T1000 (cell line): ENCODE results near the gene PAX7.
"Not testable (repeated sequence)": the region's sequence is repeated elsewhere in the genome, so short reads cannot be mapped to it uniquely, and the experiment has no call there.

Experiments
- DNase-seq: peaks from one replicate; lab custom pipeline; 2025; ENCODE audit warnings: mixed read lengths; lab: John Stamatoyannopoulos, UW

Gene PAX7

DNA sequence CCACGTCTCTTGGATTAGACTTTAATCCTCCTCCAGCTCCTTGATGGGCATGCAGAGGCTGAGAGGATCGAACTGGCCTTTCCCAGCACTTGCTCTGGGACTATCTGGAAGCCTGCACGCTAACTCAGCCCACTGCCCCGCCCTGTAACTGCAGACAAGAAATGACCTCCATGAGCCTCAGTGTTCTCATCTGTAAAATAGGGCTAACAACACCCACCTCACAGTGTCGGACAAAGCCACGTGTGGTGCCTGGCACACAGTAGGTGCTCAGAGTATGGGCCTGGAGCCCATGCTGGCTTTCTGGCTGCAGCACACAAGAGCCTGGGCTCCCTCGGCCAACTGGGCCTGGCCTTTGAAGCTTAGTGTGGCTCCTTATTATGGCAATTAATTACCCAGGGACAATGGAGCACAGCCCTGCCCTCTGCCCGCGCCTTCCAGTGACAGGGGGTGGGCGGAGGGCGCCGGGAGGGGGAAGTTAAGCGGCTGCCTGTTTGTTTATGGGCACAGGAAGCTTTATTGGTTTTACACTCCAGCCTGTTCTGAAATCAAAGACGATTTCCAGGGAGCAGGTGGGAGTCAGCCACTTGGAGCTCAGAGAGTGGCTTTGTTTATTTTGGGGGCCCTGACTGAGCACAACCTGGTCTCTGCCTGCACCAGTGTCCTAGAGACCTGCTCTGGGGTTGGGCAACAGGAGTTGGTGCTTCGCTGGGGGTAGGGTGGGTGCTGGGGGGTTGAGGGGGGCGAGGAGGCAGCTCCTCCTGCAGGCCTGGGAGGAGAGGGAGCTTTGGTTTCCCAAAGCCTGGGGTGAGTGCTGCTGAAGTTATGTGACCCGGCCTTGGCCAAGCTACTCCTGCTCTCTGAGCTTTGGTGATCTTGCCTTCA, 31.0 kb downstream of the PAX7 start:
- DNase-seq = no peak

- no peak for DNase-seq
Observed at GRCh38 chr1:18662286-18662639, 31.6 kb downstream of the PAX7 start.

DNA sequence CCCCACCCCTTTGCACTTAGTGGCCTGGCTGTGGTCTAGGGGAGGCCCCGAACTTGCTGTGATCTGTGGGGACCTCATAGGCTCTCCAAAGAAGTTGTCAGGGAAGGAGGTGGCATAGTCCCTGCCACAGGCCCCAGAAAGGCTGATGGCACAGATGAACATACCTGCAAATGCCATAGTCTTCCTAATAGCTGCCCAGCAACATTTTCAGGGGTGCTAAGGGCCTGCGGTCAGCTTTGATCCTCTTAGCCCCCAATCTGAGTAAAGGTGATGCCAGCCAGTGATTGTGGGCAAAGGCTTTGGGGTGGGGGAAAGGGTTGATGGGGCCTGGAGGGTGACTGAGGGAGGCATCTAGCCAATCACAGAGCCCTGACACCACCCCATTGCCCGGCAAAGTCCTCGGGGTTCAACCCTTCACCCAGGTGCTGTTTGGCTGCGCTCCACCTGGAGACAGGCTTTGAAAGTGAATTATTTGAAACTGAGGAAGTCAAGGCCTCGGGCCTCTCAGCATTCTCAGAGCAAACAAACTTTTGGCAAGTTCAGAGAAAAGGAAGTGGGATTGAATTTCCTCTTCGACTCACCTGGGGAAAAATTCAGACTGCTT, 35.8 kb downstream of the PAX7 start:
- DNase-seq = no peak

- DNase-seq = no peak
Observed at GRCh38 chr1:18667333-18667732, 36.7 kb downstream of the PAX7 start.

- no peak for DNase-seq
Observed at GRCh38 chr1:18668046-18668445, 37.4 kb downstream of the PAX7 start.

DNA sequence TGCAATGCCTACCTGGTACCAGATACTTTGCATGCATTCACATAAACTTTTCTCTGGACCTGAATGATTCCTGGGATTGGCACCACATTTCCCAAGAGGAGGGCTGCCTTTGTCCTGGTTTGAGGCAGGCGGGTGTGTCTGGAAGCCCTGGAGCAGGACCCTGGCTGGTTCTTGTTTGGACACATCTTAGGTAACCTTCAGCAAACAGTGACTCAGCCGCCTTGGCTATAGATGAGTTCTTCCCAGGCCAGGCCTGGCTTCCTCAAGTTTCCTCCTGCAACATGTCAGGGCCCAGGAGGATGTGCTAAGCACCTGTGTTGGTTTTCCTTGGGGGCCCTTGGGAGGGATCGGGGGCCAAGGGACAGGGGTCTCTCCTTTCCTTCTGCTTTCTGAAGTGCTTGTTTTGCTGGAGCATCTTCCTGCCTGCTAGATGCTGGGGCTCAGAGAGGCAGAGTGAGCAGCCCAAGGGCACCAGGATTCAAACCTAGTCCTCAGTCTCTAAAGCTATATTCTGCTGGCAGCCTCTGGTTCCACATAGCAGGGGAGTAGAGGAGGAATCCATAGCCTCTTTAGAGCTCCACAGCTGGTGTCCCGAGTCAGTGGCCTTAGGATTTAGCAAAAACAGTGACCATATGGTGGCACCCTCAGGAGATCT, 38.2 kb downstream of the PAX7 start:
- DNase-seq = no peak

DNA sequence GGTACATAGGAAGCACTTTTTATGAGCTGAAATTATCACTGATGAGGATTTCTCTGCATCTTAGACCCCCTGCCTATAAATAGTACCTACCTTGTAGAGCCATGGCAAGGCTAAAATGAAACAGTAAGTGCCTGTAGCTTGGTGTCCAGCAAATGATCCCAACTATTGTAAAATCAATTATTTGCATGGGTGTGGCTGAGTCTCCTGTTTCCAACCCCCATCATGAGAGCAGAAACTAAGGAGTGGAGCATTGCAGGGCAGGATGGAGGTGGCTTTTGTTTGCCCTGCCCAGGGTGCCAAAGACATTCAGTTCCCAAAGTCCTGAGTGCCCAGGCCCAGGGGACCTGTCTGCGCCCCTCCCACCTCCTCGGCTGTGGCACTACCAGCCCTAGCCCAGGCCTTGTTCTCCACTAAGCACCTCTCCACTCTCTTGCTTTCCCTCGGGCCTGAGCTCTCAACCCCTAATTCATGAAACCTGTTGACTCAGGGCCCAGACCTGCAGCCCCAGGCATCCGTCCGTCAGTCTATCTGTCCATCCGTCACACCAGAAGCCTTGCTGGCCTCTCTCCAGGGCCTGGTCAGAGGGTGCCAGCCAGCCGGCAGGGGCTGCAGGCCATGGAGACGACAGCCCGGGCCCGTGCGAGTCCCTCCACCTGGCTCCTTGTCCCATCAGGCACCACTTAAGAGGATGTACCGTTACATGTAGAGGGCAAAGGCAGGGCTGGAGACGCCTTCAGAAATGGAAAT, 39.6 kb downstream of the PAX7 start:
- DNase-seq = no peak

DNA sequence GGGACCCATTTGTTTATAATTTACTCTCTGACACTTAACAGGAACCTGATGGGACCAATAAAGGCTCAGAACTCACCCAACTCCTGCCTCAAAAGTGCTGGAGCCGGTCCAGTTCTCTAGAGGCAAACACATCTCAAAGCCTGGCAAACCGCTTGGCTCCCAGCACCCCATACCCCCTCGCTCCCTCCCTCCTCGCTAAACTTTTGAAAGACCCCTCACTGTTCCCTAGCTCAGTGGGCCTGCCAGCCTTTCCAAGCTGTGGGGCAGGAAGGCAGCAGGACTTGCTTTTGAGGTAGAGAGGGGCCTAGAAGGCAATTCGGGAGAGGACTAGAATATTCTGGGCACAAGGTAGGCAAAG, 40.2 kb downstream of the PAX7 start:
- DNase-seq = no peak

DNA sequence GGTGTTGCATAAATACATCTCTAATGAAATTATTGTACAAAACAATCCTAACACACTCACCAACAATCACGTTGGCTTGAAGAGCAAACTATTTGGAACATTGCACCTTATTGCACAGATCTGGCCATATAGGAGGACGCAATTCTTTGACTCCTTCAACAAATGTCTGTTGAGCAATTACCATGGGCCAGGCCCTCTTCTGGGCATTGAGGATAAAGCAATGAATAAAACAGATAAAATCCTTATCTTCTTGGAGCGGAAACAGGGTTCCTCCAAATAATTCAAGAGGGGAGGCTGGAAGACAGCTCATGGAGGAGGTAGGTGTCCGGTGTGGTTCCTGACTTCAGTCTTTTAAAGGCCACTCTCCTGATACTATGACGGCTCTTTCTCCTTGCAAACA, 43.3 kb downstream of the PAX7 start:
- no peak for DNase-seq

GRCh38 chr1:18676332-18676781, 45.7 kb downstream of the PAX7 start:
- no peak for DNase-seq

- no peak for DNase-seq
Observed at GRCh38 chr1:18681423-18681835, 50.8 kb downstream of the PAX7 start.

- no peak for DNase-seq
Observed at GRCh38 chr1:18682375-18682774, 51.7 kb downstream of the PAX7 start.

DNA sequence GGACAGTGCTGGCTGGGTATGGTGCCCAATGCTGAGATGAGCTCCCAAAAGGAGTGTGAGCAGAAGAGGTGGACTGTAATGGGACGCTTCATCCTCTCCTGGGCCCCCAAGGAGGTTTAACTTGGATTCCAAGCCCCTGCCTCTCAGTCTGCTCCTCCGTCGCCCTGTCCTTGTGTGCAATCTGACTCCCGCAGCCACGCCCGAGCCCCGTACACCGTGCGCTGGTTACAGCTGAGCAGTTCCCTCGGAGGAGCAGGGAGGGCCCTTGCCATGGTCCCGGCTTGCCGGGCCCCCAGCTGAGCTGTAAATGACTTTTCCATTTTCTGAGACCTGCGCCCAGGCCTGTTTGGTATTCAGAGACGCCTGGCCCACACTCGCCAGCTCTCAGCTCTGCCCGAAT, 53.7 kb downstream of the PAX7 start:
- DNase-seq = no peak

- no peak for DNase-seq
Observed at GRCh38 chr1:18686540-18686939, 55.9 kb downstream of the PAX7 start.

GRCh38 chr1:18687273-18687672, 56.6 kb downstream of the PAX7 start:
- DNase-seq = no peak

DNA sequence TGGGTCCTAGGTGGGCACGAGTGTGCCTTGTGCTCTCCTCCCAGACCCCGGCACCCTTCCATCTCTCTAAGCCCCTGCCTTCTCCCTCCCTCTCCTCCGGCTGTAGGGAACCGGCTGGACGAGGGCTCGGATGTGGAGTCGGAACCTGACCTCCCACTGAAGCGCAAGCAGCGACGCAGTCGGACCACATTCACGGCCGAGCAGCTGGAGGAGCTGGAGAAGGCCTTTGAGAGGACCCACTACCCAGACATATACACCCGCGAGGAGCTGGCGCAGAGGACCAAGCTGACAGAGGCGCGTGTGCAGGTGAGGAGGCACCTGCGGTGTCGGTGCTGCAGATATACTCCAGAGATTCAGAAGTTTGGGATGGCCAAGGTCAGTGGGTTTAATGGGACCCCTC, 61.0 kb downstream of the PAX7 start:
- no peak for DNase-seq

DNA sequence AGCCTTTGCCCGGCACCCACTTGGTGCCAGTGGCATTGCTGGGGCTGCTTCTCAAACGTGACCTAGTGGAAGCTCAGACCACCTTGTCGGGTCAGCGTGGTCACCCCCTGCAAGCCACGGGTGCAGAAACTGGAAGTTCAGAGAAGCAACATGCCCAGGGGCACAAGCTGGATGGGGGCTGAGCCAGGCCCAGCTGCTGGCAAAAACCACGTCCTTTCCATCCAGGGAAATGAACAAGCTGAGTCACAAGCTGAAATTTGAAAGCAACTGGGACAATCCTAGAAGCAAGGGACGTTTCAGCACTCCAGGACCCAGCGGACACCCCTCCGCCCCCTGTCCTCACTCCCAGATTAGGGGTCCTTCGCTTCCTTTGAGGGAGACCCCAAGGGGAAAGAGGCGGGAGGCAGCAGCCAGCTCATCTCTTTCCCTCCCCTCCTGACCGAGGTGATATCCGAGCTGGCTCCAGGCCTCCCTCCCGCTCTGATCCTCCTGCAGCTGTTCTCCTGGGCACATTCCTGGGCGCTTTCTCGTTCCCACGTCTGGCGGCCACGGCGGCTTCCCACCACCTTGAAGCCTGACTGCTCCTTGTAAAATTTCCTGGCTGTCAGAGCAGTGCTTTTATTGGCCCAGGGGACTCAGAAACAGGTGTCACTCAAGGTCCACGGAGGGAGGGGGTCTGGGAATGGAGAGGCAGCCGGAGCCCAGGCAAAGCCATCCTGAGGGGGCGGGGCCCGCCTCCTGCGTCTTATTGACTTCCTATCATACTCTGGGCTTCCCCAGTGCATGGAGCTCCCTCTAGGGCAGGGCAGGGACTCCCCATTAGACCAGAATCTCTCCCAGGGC, 62.8 kb downstream of the PAX7 start:
- no peak for DNase-seq

GRCh38 chr1:18694289-18694688, 63.6 kb downstream of the PAX7 start:
- DNase-seq = not testable (repeated sequence)

DNA sequence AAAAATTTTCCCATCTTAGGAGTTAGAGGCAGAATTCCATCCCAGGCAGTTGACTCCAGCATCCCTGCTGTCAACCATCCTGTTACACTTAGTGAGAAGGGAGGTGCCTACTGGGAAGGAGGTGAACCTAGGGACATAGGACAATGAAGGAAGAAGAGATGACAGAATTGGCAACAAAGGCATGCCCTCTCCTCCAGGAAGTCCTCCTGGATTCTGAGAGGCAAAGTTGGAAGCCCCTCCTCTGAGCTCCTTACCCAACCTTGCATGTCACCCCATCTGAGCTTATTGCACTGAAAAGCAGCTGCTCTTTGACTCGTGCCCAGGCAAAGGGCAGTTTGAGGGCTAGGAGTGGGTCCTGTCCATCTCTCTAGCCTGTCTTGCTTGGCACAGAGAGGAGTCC, 66.9 kb downstream of the PAX7 start:
- DNase-seq = no peak

GRCh38 chr1:18700530-18700929, 69.9 kb downstream of the PAX7 start:
- no peak for DNase-seq

DNA sequence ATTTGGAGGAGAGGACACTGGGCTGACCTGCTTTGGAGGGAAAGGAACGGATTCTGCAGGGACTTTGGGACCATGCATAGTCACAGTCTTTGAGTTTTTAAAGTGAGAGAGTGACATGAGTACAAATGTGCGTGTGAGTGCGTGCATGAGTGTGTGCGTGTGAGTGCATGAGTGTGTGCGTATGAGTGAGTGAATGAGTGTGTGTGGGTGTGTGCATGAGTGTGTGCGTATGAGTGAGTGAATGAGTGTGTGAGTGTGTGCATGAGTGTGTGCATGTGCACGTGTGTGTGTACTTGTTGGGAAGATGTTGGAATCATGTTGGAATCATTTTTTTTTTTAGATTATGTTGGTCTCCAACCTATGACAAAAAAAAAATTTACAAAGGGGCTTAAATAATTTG, 70.5 kb downstream of the PAX7 start:
- DNase-seq = no peak
